ENCODE results near the gene SYNGAP1. TPM values are rescaled to one million over a fixed set of nuclear protein-coding genes. Genes with fewer than 3 reads are reported as not detected.

The SYNGAP1 gene
- total RNA-seq, 1 donor from 2014 or later: 48.6 TPM

- H3K9me3 Mint-ChIP-seq (ENCODE audit: unreplicated experiment): no peaks in the 10 kb centered on the region
- TF ChIP-seq, protein P1, sequence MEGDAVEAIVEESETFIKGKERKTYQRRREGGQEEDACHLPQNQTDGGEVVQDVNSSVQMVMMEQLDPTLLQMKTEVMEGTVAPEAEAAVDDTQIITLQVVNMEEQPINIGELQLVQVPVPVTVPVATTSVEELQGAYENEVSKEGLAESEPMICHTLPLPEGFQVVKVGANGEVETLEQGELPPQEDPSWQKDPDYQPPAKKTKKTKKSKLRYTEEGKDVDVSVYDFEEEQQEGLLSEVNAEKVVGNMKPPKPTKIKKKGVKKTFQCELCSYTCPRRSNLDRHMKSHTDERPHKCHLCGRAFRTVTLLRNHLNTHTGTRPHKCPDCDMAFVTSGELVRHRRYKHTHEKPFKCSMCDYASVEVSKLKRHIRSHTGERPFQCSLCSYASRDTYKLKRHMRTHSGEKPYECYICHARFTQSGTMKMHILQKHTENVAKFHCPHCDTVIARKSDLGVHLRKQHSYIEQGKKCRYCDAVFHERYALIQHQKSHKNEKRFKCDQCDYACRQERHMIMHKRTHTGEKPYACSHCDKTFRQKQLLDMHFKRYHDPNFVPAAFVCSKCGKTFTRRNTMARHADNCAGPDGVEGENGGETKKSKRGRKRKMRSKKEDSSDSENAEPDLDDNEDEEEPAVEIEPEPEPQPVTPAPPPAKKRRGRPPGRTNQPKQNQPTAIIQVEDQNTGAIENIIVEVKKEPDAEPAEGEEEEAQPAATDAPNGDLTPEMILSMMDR (IDR thresholded peaks at IDR 0.05; ENCODE audit: unreplicated experiment): no peak
- H3K36me3 Mint-ChIP-seq (ENCODE audit: low read depth, unreplicated experiment): peaks cover 44% of the 10 kb centered on the region
- peaks cover 56% of the 10 kb centered on the region for H3K4me1 Mint-ChIP-seq (ENCODE audit: unreplicated experiment)
- peak overlapping the region; percentile 74 for H3K4me3 Mint-ChIP-seq (ENCODE audit: unreplicated experiment)
- no peak overlapping the region for H3K27ac Mint-ChIP-seq (ENCODE audit: unreplicated experiment)
- H3K27me3 Mint-ChIP-seq (ENCODE audit: unreplicated experiment): peaks cover 27% of the 10 kb centered on the region
- no peak for DNase-seq (ENCODE audit: low spot score)
Measured at GRCh38 chr6:33415831-33416230, 4.0 kb upstream of the SYNGAP1 start.

- TF ChIP-seq, protein P1 (IDR thresholded peaks at IDR 0.05; ENCODE audit: unreplicated experiment): no peak
- Mint-ChIP-seq H3K9me3 (ENCODE audit: unreplicated experiment) (no peaks in the 10 kb centered on the region), H3K4me3 (ENCODE audit: unreplicated experiment) (peak overlapping the region; percentile 96), H3K4me1 (ENCODE audit: unreplicated experiment) (peaks cover 58% of the 10 kb centered on the region), H3K27ac (ENCODE audit: unreplicated experiment) (peak overlapping the region; percentile 84), H3K27me3 (ENCODE audit: unreplicated experiment) (peaks cover 25% of the 10 kb centered on the region), H3K36me3 (ENCODE audit: low read depth, unreplicated experiment) (peaks cover 44% of the 10 kb centered on the region)
- no peak for DNase-seq (ENCODE audit: low spot score)
Measured at GRCh38 chr6:33416386-33417127, 3.3 kb upstream of the SYNGAP1 start.

DNA sequence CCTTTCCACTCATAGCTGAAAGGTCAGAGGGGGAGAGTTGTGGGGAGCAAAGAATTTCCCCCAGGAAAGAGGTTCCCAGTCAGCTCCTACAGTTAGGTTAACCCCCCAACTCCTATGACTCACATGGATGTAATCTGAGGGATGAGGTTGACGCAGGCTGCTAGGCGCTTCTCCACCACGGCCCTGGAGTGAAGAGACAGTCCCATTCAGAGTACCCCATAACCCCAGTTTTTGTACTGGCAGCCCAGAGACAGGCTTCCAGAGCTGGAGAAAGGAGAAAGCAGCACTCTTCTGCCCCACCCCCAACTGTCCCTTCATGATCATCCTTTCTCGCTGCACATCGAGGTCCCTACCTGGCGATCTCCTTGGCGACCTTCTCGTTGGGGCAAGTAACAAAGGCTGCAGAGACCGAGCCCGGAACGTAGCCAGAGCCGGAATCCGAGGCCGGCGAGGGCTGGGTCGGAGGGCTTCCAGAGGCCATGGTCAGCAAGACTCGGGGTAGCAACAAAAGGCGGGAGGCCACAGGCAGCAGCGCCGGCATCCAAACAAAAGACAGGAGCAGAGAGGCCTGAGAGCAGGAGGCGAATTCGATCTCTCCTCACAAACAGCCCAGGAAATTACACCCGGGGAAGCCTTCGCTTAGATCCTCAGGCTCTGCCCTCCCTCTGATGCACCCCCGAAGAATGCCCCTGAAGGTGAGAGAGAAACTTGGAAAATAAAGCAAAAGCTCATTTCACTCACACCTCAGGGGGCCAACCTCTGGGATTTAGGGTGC is 2.5 kb upstream of the SYNGAP1 start:
- Mint-ChIP-seq H3K27ac (ENCODE audit: unreplicated experiment) (peak overlapping the region; percentile 84), H3K9me3 (ENCODE audit: unreplicated experiment) (no peaks in the 10 kb centered on the region), H3K27me3 (ENCODE audit: unreplicated experiment) (peaks cover 21% of the 10 kb centered on the region), H3K4me1 (ENCODE audit: unreplicated experiment) (peaks cover 56% of the 10 kb centered on the region), H3K4me3 (ENCODE audit: unreplicated experiment) (peak overlapping the region; percentile 96), H3K36me3 (ENCODE audit: low read depth, unreplicated experiment) (peaks cover 43% of the 10 kb centered on the region)
- DNase-seq (ENCODE audit: low spot score): no peak
- TF ChIP-seq, protein P1 (IDR thresholded peaks at IDR 0.05; ENCODE audit: unreplicated experiment): no peak

GRCh38 chr6:33417903-33418689 is 1.8 kb upstream of the SYNGAP1 start, which contains the start of gene CUTA:
Gene CUTA (minus strand): TSS chr6:33418107. CDS start chr6:33418000, 107 bp downstream.
- H3K27ac Mint-ChIP-seq (ENCODE audit: unreplicated experiment): peak within 1 kb of the TSS; percentile 97

More at GRCh38 chr6:33417903-33418689, 1.8 kb upstream of the SYNGAP1 start, which contains the start of gene CUTA:
- Mint-ChIP-seq H3K36me3 (ENCODE audit: low read depth, unreplicated experiment) (peaks cover 35% of the 10 kb centered on the region), H3K9me3 (ENCODE audit: unreplicated experiment) (no peaks in the 10 kb centered on the region), H3K4me3 (ENCODE audit: unreplicated experiment) (peak within 1 kb of the TSS; percentile 96), H3K4me1 (ENCODE audit: unreplicated experiment) (peaks cover 56% of the 10 kb centered on the region), H3K27me3 (ENCODE audit: unreplicated experiment) (peaks cover 18% of the 10 kb centered on the region)
- peak; percentile 96 for DNase-seq (ENCODE audit: low spot score)
- TF ChIP-seq, protein P1 (IDR thresholded peaks at IDR 0.05; ENCODE audit: unreplicated experiment): peak; percentile 57
